GM12891 (cell line): ENCODE data around the gene GGACT.

Experiments
- POLR2A ChIP-seq: IDR thresholded peaks from 2 replicates; pipeline ENCODE4 v1.6.1; 2011; ENCODE audit warnings: low read depth, low read length, control low read depth
- POLR2AphosphoS5 ChIP-seq: IDR thresholded peaks from 2 replicates; pipeline ENCODE4 v1.6.1; 2011; ENCODE audit warnings: low read depth, low read length, control low read depth
- POU2F2 ChIP-seq: IDR thresholded peaks from 2 replicates; pipeline ENCODE4 v1.6.1; 2011; ENCODE audit warnings: low read depth, mild to moderate bottlenecking, control low read depth, low read length, moderate library complexity
- SPI1 ChIP-seq: IDR thresholded peaks from 2 replicates; pipeline ENCODE4 v1.6.1; 2011; ENCODE audit warnings: low read depth, low read length, control low read depth
- TAF1 ChIP-seq: IDR thresholded peaks from 2 replicates; pipeline ENCODE4 v1.6.1; 2011; ENCODE audit warnings: low read depth, low read length, control low read depth

- TF ChIP-seq POLR2AphosphoS5 (no peak), POLR2A (no peak), TAF1 (no peak), SPI1 (no peak), POU2F2 (no peak)
Measured at GRCh38 chr13:100541897-100542825, 46.4 kb downstream of the GGACT start.
